CD4-positive, alpha-beta T cell (primary cell): ENCODE data around the gene C11orf21. TPM values are rescaled to one million over a fixed set of nuclear protein-coding genes. Genes with fewer than 3 reads are reported as not detected.

Experiments used
- ATAC-seq: fragments of 200-7000 bp; cut with Tn5 transposase; one replicate; pipeline ENCODE4 v1.10.0; 2022; ENCODE audit warnings: mild to moderate bottlenecking; ENCODE audit not compliant: poor library complexity
- CTCF ChIA-PET: fragments of 350-600 bp; sonication (Branson Sonifier 250); formaldehyde crosslinking; loops from one replicate; lab custom pipeline; 2021; ENCODE audit warnings: antibody characterized with exemption, inconsistent platforms; lab: Charles Lee
- POLR2A ChIA-PET: fragments of 350-600 bp; sonication (Branson Sonifier 250); formaldehyde crosslinking; loops from one replicate; lab custom pipeline; 2021; ENCODE audit warnings: antibody characterized with exemption, inconsistent platforms; lab: Charles Lee
- DNase-seq, 14 experiments: peaks; one replicate each; pipeline ENCODE4 v3.0.0-alpha.2; 2013 to 2020; ENCODE audit warnings: mixed read lengths in 2 of 14
- H3K27ac ChIP-seq, 2 donors: one replicate each; pipeline versions ENCODE4 v1.5.1 to v1.7.0; 2013; ENCODE audit warnings: low read length in 2 of 2, low read depth in 1 of 2, mild to moderate bottlenecking in 1 of 2
- H3K27me3 ChIP-seq, 2 experiments: 1 replicate in 1 of 2; 2 replicates in 1 of 2; pipeline versions ENCODE4 v1.6.1 to v1.7.0; 2013; ENCODE audit warnings: low read length in 2 of 2, control low read depth in 1 of 2, mild to moderate bottlenecking in 1 of 2, moderate library complexity in 1 of 2; ENCODE audit not compliant: insufficient read depth in 2 of 2, control insufficient read depth in 1 of 2
- H3K36me3 ChIP-seq: one replicate; pipeline ENCODE4 v1.6.1; 2013; ENCODE audit warnings: low read length, control low read depth; ENCODE audit not compliant: insufficient read depth
- H3K4me1 ChIP-seq: one replicate; pipeline ENCODE4 v1.6.1; 2013; ENCODE audit warnings: low read length, control low read depth; ENCODE audit not compliant: insufficient read depth
- H3K4me3 ChIP-seq: one replicate; pipeline ENCODE4 v1.5.1; 2013; ENCODE audit warnings: mild to moderate bottlenecking, low read length, moderate library complexity
- H3K9me3 ChIP-seq, 2 experiments: 1 replicate in 1 of 2; 2 replicates in 1 of 2; pipeline versions ENCODE4 v1.6.1 to v1.7.0; 2013; ENCODE audit warnings: low read length in 2 of 2, mild to moderate bottlenecking in 2 of 2, control low read depth in 1 of 2, moderate library complexity in 1 of 2; ENCODE audit not compliant: control insufficient read depth in 1 of 2, insufficient read depth in 1 of 2
- H3K27ac Mint-ChIP-seq: one replicate; pipeline ENCODE4 v1.8.0; 2020; ENCODE audit warnings: mixed read lengths
- H3K27me3 Mint-ChIP-seq: one replicate; pipeline ENCODE4 v1.8.0; 2021; ENCODE audit warnings: mixed read lengths
- H3K36me3 Mint-ChIP-seq: one replicate; pipeline ENCODE4 v1.8.0; 2021; ENCODE audit warnings: low read depth, mixed read lengths
- H3K4me1 Mint-ChIP-seq: one replicate; pipeline ENCODE4 v1.8.0; 2021; ENCODE audit warnings: low read depth, mixed read lengths
- H3K4me3 Mint-ChIP-seq: one replicate; pipeline ENCODE4 v1.8.0; 2020; ENCODE audit warnings: mild to moderate bottlenecking, mixed read lengths
- H3K9me3 Mint-ChIP-seq: one replicate; pipeline ENCODE4 v1.8.0; 2020; ENCODE audit warnings: mixed read lengths
- intact Hi-C, 2 experiments: fragments of 100-400 bp; cut with DNase I in 1 of 2; cut with micrococcal nuclease in 1 of 2; formaldehyde crosslinking; loops; one replicate each; pipeline versions ENCODE4 v1.15.1 to v1.9.0; 2023 to 2025; cut with DNase I, micrococcal nuclease
- total RNA-seq, 174 experiments: library from RNA in 2 of 174; stranded (reverse) in 2 of 174; gene quantifications; one replicate each; pipeline ENCODE4 v1.2.3 and lab custom pipeline; 2021 to 2026
- TF ChIP-seq, protein P1 (sequence below): fragments of 200-600 bp; IDR thresholded peaks from one replicate; pipeline ENCODE4 v1.8.0; 2022; ENCODE audit warnings: antibody characterized with exemption, mild to moderate bottlenecking

C11orf21 gene
- total RNA-seq, 2 experiments from 2014 or later = 71.2 to 71.7 TPM

DNA sequence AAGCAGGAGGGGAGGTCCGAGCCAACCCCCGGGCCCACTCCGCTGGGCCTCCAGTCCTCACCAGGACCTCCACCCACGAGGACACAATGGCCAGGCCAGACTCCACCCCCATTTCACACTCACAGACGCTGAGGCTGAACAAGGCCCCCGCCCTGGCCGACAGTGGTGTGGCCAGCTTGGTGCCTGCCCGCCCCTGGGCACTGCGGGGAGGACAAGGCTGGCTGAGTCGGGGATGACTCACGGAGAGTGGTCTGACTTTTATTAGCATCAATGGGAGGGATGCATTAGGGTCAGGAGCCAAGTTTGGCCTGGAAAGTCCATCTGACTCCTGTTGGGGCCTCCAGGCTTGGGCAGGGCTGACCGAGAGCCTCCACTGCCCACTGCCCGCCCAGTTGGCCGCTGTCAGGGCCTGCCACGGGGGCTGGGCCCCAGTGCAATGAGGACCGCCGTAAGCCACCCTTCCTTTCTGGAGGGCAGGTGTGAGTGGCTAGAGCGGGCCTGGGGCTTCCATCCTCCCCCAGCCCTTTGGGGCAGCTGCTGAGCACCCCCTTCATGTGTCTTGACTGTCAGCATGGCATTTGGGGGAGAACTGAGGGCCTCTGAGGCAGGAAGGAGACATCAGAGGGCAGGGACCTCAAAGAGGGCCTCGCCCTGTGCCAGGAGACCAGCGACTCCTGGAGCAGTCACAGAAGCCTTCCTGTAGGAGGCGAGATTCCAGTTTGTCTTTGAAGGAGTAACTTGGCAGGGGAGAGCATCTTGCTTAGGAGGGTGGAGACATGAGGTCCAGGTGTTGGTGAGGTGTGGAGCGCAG, 10.7 kb upstream of the C11orf21 start:
- TF ChIP-seq, protein P1, sequence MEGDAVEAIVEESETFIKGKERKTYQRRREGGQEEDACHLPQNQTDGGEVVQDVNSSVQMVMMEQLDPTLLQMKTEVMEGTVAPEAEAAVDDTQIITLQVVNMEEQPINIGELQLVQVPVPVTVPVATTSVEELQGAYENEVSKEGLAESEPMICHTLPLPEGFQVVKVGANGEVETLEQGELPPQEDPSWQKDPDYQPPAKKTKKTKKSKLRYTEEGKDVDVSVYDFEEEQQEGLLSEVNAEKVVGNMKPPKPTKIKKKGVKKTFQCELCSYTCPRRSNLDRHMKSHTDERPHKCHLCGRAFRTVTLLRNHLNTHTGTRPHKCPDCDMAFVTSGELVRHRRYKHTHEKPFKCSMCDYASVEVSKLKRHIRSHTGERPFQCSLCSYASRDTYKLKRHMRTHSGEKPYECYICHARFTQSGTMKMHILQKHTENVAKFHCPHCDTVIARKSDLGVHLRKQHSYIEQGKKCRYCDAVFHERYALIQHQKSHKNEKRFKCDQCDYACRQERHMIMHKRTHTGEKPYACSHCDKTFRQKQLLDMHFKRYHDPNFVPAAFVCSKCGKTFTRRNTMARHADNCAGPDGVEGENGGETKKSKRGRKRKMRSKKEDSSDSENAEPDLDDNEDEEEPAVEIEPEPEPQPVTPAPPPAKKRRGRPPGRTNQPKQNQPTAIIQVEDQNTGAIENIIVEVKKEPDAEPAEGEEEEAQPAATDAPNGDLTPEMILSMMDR = no peak
- Histone ChIP-seq H3K36me3 (peaks cover 2% of the 10 kb centered on the region), H3K27ac (no peak overlapping the region), H3K4me1 (peaks cover 40% of the 10 kb centered on the region), H3K9me3 (peaks cover 0 to 2% of the 10 kb centered on the region in 2 experiments), H3K4me3 (no peak overlapping the region), H3K27me3 (no peaks in the 10 kb centered on the region)
- peaks cover 9% of the 10 kb centered on the region for H3K4me1 Mint-ChIP-seq
- no peaks in the 10 kb centered on the region for H3K9me3 Mint-ChIP-seq
- H3K27ac Mint-ChIP-seq = no peak overlapping the region
- ATAC-seq (no peak), DNase-seq (no peak)
- no peaks in the 10 kb centered on the region for H3K36me3 Mint-ChIP-seq
- intact Hi-C loops = no loop called here
- H3K4me3 Mint-ChIP-seq = no peak overlapping the region
- CTCF ChIA-PET = no interaction called here
- POLR2A ChIA-PET = interaction anchor here (1.8 kb wide), 1 partner anchor 8 kb away, joined by 4 read pairs; no protein-coding TSS in a partner anchor
- no peaks in the 10 kb centered on the region for H3K27me3 Mint-ChIP-seq

DNA sequence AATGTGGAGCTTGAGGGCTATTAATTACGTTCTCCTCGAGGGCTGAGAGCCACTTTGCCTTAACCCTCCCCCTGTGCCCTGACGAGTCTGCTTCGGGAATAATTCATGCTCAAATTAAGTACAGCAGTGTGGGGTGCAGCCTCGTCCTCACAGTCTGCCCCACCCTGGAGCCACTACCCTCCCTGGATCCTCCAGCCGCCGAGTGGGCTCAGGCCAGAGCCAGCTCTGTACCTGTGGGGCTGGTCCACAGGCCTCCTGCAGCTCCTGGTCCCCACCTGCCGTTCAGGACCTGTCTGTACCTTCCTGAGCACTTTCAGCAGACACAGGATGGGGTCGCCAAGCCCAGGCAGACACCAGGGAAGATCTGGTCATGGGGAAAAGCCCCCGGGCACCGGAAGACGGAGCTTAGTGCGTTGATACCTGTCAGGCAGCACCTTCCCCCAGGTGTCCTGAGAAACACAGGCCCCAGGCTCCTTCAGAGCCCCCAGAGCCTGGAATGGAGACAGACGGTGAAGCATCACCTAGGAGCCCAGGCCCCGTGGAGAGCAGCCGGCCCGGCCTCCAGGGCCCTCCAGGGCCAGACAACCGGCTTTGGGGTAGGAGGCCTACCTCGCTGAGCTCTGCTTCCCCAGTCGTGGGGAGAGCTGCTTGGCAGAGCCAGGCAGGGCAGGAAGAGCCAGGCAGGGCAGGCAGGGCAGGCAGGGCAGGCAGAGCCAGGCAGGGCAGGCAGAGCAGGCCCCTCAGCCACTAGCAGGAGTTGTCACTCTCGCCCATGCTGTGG, 9.8 kb upstream of the C11orf21 start:
- Mint-ChIP-seq H3K27me3 (no peaks in the 10 kb centered on the region), H3K36me3 (no peaks in the 10 kb centered on the region), H3K4me3 (no peak overlapping the region), H3K4me1 (peaks cover 6% of the 10 kb centered on the region), H3K9me3 (no peaks in the 10 kb centered on the region), H3K27ac (no peak overlapping the region)
- TF ChIP-seq, protein P1 = no peak
- no peak overlapping the region for H3K4me3 ChIP-seq
- DNase-seq (no peak), ATAC-seq (no peak)
- H3K4me1 ChIP-seq = peaks cover 49% of the 10 kb centered on the region
- H3K27me3 ChIP-seq = no peaks in the 10 kb centered on the region
- no peaks in the 10 kb centered on the region for H3K9me3 ChIP-seq
- H3K36me3 ChIP-seq = peaks cover 2% of the 10 kb centered on the region
- intact Hi-C loops = no loop called here
- ChIA-PET POLR2A (interaction anchor here (1.8 kb wide), 1 partner anchor 9 kb away, joined by 4 read pairs; no protein-coding TSS in a partner anchor), CTCF (no interaction called here)
- no peak overlapping the region for H3K27ac ChIP-seq

DNA sequence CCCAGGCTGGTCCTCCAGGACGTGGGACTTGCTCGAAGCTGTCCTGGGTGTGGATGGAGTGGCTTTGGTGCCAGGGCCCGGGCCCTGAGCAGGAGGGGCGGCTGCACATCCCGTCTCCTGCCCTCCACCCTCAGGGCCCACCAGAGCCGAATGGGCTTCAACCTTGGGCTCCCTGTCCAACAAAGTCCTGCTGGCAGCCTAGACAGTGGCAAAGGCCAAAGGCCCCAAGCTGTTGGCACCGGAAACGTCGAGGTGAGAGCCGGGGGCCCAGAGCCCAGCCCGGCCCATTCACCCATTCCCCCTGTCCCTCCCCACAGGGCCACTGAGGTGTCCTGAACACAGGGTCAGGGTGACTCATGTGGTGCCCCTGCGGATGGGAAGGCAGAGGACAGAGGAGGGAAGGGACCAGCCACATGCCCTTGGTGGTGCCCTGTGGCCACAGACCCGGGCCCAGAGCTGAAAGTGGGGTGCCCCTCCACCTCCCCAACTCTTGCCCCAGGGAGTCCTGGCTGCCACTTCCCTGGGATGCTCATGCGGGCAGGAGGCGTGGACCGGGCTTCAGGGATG, 9.2 kb upstream of the C11orf21 start:
- peaks cover 49% of the 10 kb centered on the region for H3K4me1 ChIP-seq

More for the DNA sequence above, 9.2 kb upstream of the C11orf21 start:
- Mint-ChIP-seq H3K4me1 (peaks cover 13% of the 10 kb centered on the region), H3K27ac (no peak overlapping the region), H3K9me3 (no peaks in the 10 kb centered on the region), H3K4me3 (no peak overlapping the region), H3K36me3 (no peaks in the 10 kb centered on the region), H3K27me3 (no peaks in the 10 kb centered on the region)
- intact Hi-C loops = no loop called here
- DNase-seq (no peak), ATAC-seq (no peak)
- peaks cover 2% of the 10 kb centered on the region for H3K36me3 ChIP-seq
- H3K9me3 ChIP-seq = no peaks in the 10 kb centered on the region
- no peak overlapping the region for H3K4me3 ChIP-seq
- TF ChIP-seq, protein P1 = no peak
- CTCF ChIA-PET = no interaction called here
- POLR2A ChIA-PET = interaction anchor here (1.8 kb wide), 1 partner anchor 9 kb away, joined by 4 read pairs; no protein-coding TSS in a partner anchor
- H3K27ac ChIP-seq = no peak overlapping the region
- H3K27me3 ChIP-seq = no peaks in the 10 kb centered on the region
